CD4-positive, alpha-beta T cell treated with Interleukin-4 for 1 hour (primary cell): ENCODE results near the gene CDHR3.
"Not testable (repeated sequence)": the region's sequence is repeated elsewhere in the genome, so short reads cannot be mapped to it uniquely, and the experiment has no call there.

Source experiments
- DNase-seq, 2 donors: peaks; one replicate each; pipeline ENCODE4 v3.0.0-alpha.2; 2020 to 2022

CDHR3 gene

DNA sequence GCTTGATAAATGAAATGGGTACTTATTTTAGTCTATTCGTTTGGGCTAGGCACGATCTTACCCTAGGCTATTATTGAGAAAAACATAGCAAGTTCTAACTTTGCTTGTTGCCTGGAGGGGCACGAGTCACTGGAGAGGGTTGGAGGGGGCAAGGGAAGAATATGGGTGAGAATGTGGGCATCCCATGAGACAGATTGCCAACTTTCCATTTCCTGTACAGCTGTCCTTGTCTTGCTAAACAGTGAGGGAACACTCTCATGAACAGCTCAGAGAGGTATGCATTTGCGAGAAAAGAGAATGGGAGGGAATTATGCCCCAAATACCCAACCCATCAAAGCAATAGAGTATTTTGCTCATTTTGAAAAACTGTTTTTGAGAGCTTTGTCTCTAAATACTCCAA lies 9.2 kb downstream of the CDHR3 start:
- DNase-seq = no peak

DNA sequence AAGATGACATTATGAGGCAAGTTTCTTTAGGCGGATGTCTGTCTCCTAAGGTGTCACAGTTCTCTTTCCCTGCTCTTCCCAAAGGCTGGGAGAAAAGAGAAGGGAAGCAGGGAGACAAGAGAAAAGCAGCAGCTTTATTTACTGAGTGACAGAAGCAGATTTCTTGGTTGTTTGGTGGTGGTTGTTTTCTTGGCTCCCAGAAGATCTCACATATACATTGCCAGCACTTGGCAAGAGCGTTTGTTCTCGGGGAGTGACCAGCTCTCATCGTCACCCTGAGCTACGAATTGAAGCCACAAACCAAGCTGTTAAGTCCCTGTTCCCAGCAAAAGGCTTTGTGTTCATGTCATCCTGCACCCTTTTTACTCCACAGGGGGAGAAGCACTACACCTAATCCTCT lies 11.4 kb downstream of the CDHR3 start:
- no peak for DNase-seq

DNA sequence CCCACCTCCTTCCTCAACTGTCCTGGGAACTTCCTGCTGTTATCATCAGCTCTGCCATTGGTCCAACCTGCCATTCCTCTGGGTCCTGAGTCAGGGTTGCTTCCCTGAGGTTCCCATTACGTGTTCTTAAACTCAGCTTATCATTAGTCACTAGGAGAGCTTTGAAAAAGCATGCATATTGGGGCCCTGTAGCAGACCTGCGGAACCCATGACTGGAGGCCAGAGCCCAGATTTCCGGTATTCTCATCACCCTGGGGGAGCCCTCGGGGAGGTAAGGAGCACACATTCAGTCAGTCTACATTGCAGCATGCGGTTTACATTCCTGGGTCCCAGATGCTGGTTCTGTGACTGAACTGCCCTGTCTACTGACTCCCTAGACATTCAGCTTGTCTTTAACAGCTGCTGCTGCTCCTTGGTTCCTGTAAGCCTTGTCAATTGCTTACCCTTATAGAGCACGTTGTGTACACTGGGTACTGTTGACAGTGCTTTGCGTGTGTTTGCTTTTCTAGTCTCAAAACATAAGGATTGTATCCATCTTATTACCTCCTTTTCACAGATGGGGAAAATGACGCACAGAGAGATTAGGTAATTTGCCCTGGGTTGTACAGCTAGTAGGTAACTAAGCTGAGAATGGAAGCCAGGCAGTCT lies 12.8 kb downstream of the CDHR3 start:
- no peak for DNase-seq

DNA sequence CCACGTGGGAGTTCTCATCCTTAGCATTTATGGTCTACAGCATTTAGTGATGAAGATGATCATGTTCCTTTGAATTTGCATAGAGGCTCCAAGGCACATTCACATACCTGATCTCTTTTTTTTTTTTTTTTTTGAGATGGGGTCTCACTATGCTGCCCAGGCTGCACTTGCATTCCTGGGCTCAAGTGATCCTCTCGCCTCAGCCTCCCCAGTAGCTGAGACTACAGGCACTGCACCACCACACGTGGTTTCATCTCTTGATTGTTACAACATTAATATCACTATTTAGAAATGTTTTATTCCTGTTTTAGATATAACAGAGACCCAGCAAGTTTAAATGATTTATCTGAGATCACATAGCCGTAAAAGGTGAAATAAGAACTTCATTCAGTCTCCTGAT lies 13.8 kb downstream of the CDHR3 start:
- no peak for DNase-seq

DNA sequence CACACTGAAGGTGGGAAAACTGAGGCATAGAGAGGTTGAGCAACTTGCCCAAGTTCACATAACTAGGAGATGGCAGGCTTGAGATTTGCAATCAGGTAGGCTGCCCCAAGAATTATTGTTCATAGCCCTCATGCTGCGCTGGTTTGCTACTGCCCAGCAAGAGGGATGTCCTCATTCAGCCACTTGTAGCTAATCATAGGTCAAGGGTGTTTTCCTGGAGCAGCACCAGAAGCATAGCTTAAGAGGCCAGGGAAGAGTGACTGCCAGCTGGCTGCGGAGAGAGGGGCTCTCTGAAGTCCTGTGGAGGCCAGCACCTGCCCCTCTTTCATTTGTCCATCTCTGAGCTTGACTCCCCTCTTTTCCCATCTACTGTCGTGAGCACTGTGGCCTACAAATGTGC lies 15.0 kb downstream of the CDHR3 start:
- DNase-seq = no peak

DNA sequence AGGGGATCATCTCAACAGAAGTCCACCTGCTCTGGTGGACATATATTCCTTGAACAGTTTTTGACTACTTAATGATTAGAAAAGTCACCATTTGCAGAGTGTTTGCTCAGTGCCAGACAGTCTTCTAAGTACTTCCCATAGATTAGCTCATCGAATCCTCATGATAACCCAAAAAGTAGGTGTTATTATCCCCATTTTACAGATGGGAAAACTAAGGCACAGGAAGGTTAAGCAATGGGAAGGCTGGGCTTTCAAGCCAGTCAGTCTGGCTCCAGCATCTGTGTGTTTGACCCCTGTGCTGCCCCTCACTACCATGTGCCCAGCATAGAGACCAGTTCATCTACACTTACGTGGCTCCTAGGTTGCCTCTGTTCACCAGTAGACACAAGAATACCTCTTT lies 15.9 kb downstream of the CDHR3 start:
- DNase-seq = no peak

DNA sequence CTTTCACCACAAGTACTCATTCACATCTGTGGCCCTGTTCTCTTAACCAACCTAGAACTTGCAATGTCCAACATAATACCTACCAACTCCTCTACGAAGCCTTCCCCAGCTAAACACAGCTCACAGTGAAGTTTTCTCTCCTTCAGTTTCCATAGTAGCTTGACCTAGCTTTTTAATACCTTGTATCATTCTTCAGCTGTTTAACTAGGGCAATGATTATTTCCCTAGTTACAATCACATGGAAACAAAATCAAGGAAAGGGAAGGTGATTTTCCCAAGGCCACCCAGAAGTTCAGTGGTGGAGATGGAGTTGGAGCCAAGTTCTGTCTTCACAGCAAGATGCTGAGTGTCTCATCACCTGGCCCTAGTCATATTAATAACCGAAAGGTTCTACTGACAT lies 16.3 kb downstream of the CDHR3 start:
- DNase-seq = no peak

DNA sequence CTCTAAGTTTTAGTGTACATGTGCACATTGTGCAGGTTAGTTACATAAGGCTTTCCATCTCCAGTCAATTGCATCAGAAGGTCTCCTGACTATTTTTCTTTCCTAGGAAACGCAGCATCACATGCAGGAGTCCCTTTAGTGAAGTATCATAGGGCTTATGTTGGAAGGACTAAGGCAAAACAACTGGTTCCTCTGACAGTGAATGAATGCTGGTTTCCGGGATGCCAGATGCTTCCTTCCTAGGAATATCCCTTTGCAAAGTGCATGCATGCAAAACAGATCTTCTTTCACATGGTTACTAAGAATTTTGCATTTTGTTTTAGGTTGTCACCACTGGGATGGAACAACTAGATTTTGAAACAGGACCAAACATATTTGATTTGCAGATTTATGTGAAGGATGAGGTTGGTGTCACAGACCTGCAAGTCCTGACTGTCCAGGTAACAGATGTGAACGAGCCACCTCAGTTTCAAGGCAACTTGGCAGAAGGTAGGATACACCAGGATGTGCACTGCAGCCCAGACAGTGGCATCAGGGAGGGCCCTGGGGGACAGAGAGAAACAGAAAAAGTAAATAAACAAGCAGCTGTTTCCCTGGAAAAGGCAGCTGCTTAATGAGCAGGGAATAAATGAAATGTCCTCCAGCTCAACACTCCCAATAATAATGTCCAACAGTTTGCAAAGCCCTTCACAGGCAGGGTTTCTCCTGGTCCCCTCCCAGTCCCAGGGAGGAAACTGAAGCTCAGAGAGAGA lies 17.8 kb downstream of the CDHR3 start:
- no peak for DNase-seq

DNA sequence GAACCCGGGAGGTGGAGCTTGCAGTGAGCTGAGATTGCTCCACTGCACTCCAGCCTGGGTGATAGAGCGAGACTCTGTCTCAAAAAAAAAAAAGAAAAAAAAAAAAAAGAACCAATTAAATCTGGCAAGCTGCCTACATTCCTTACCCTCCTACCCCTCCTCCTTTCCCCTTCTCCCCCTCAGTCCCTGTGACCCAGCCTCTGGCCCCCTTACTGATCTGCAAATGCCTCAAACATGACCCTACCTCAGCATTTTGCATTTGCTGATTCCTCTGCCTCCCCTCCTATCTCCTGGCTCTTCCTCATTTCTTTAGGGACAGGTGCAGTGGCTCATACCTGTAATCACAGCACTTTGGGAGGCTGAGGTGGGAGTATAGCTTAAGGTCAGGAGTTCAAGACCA lies 19.3 kb downstream of the CDHR3 start:
- DNase-seq = no peak

DNA sequence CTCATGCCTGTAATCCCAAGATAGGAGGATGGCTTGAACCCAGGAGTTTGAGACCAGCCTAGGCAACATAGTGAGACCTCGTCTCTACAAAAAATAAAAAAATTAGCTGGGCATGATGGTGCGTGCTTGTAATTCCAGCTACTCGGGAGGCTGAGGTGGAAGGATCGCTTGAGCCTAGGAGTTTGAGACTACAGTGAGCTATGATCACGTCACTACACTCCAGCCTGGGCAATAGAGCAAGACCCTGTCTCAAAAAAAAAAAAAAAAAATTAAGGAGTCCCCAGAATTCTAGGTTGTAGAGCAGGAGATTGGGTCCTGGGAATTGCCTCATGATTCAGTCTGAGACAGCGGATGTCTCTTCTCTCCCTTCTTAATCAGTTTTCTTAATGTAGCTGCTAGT lies 21.7 kb downstream of the CDHR3 start:
- not testable (repeated sequence) for DNase-seq

DNA sequence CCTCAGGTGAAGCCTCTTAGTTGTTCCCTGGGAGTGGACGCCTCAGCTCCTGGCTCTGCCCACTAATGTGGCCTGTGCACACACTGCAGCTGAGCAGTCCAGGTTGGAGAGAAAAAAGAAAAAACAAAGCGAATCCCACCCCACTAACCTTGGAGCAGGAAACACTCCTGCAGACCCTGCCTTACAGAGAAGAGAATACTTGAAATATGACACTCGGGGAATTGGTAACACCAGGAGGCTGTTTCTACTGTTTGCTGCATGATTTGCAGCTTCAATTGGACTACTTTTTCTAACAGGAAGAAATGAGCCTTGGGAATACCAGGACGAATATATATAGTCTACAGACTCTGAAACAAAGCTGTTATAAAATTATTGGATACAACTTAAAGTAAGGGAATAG lies 22.2 kb downstream of the CDHR3 start:
- no peak for DNase-seq

DNA sequence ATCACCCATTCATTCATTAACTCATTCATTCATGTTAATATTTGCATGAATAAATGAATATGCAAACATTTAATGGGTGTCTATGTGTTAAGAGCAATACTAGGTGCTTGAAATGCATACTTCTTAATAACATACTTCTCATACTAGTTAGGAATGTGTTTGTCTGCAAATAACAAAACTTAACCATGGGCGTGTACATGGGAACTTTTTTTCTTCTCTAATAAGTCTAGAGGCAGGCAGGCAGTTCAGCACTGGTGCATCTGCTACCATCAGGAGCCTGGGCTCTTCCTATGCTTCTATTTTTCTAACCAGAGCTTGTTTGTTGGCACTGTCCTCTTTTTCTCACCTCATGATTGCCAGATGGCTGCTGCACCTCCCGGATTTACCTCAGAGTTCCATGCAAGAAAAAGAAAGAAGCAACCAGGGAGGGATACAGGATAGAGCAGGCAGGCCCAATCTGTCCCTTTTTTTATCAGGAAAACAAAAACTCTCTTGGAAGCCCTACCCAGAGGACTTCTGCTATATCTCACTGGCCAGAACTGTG lies 22.7 kb downstream of the CDHR3 start:
- DNase-seq = no peak

DNA sequence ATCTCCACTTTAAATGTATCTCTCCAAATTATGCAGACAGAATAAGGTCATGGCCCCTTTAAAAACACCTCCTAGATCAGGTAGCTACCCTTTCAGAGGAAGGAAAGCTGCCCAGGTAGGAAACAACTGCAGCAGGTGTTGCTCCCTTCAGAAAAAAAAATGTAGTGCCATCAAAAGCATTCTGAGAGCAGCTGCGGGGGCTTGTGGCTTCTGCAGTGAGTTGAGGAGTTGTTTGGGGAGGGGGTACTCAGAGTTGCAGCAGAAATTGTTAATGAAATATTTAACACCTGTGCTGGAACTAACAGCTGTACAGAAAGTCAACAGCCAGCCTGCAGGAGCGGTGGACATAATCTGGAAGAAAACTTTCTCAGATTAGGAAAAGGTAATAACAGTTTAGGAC lies 24.0 kb downstream of the CDHR3 start:
- no peak for DNase-seq

DNA sequence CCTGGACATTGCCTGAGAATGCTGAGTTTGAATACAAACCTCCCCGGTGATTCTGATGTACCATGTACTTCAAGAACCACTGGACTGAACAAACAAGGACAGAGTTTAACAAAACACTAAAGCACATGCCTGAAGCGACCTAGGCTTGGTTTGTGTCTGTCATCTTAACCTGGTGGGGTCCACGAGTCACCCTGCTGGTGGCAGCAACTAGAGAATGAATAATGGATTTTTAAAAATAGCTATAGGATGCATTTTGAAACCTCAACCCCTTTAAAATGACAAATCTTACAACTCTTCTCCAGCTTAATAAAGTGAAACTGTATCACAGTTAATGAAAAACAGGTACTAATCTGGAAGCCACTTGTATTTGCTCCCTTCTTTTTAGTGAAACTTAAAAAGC lies 25.2 kb downstream of the CDHR3 start:
- DNase-seq = no peak

DNA sequence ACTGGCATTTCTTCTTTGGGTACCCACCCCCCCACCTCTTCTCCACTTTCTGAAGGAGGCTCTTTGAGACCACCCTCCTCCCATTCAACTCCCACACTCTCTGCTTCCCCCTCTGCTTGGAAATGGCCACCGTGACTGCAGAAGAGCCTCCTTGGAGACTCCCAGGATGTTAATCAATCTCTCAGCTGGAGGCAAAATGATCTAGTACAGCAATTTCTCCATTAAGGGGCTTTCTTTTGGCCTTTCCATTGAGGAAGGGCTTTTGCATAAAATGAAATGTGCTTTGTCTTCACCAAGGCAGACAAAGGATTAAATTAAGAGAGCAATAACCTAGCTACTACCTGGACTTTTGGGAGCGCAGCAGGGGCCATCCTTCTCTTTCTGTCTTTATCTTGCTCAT lies 26.1 kb downstream of the CDHR3 start:
- DNase-seq = no peak

DNA sequence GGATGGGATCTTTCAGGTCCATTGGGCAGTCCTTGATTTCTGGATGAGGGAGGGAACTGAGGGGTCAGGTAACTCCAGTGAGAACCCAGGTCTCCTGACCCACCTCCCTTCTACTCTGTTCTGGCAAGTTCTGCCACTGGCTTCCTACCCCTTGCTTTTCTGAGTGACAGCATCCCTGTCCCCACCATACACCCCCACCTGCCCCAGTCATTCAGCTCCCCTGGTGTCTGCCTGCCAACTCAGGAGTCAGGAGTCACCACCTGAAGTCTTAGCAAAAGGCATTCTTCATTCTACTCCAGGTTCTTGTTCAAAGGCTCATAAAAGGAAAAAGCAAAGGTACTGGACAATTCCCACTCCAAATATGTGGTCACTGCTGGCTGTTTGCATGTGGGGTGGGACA lies 26.6 kb downstream of the CDHR3 start:
- DNase-seq = no peak

DNA sequence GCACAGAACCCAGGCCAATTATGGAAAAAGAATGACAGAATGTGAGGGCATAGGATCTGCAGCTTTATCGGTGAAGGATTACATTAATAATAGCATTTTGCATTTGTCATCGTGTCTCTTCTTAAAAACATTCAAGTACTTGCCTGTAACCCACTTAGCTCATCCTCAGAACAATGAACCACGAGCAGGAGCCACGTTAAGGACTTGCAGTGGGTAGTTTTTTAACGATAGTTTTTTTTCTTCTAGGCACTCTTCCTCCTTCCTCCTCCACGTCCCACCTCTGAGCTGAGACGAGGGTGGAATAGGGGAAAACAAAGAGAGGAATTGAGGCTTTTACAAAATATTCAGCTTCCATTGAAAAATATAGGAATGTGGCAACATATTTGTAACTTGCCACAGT lies 27.1 kb downstream of the CDHR3 start:
- no peak for DNase-seq

DNA sequence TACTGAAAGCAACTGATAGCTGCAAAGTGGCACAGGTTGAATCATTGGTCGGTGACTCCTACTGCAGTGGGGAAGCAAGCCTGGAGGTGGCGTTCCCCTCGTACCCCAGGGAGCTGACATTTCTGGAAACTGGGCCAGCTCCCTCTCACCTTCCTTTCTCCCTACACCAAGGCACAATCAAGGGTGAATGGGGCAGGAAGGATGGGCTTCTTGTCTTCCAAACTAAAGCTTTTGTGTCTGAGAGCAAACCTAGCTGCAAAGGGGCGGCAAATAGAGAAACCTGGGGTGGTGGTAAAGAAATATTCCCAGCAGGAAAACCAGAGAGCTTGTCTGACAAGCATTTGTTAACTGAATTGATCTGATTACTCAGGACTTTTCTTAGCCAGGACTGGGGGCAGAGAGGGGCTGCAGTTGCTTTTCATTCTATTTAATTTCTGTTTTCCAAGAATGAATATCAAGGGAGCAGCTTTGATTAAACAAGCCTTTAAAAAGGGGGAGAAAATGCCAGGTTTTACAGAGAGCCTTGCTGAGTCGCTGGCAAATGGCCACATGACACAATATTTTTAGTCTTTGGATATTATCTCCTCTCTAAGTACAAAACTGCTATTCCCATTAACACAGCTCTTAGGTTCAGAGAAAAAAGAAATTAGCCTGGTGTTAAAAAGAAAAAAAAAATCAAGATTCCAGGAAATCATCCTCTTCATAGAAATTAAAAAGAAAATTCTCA lies 27.8 kb downstream of the CDHR3 start:
- DNase-seq = no peak

DNA sequence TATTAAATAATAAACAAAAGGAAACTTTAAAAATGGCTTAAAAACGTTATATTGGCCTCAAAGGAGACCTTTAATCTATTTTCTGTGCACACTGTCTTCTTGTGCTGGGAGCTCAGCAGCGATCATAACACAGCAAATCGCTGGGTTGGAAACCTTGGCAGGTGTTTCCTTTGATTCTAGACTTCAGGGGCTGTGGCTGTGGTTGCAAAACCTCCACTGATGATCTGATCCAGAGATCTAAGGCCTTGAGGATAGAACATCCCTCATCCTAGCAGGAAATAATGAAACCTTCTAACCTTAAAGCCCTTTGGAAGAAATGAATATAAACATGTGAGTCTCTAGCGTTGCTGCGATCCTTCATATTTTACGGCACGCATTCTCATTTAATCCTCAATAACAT lies 29.8 kb downstream of the CDHR3 start:
- no peak for DNase-seq

DNA sequence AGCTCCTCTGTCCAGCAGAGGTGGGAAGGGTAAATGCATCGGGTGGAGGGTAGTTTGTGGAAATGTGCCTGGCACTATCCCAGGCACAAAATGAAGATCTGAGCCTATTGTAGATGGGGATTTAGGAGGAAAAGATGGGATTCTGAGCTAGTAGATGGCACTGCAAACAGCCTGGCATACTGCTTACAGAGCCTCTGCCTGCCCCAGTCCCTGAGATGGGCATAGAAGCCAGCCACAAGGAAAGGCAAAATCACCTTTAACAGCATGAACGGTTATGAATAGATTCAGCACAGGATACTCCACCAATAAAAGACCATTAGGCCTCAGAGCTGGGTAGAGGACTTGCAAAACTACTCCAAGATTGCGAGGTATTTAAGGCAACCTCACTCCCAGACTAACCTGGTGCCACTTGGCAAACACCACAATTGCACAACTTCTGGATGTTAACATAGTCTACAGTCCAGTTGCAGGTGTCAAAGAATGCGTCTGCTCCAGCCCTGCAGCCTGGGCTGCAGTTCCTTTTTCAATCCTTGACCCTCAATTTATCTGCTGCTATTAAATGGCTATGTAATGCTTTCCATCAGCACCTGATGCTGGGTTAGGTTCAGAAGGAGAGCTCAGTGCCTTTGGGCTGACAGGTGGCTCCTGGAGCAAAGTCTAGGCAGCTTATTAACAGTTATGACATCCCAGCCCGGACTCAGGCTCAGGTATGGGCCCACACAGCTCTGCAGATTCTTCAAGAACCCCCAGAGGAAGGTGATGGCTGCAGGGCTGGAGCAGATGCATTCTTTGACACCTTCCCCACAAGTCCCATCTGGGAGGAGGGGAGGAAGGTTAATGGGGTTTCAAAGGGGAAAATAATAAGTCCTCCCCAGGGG lies 34.0 kb downstream of the CDHR3 start:
- DNase-seq = no peak

DNA sequence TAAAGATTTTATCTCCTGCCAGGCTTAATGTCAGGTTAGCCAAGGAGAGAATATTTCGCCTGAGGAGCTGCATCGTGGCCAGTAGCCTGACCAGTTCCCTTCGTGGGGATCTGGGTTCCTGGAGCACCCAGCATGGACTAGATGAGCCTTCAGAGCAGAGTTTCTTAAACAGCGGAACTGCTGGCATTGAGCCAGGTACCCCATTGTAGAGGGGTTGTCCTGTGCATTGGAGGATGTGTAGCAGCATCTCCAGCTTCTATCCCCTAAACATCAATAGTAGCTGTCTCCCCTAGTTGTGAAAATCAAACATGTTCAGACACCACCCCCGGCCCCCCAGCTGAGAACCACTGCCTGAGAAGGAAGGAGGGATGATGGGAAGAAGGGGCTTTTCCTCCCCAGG lies 36.2 kb downstream of the CDHR3 start:
- no peak for DNase-seq

DNA sequence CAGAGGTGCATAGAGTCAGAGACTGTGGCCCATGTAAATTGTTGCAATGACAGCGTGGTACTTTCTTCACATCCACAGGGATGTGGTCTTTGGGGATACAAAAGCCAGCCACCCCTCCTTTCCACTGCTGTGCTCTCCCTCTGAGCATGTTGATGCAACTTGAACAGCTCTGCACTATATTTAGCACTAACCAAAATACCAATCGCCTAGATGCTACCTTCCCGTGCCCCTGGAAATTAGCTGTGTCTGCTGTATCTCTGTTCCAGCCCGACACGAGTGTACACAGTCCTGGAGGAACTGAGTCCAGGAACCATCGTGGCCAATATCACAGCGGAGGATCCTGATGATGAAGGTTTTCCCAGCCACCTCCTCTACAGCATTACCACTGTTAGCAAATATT lies 38.1 kb downstream of the CDHR3 start:
- DNase-seq = no peak

DNA sequence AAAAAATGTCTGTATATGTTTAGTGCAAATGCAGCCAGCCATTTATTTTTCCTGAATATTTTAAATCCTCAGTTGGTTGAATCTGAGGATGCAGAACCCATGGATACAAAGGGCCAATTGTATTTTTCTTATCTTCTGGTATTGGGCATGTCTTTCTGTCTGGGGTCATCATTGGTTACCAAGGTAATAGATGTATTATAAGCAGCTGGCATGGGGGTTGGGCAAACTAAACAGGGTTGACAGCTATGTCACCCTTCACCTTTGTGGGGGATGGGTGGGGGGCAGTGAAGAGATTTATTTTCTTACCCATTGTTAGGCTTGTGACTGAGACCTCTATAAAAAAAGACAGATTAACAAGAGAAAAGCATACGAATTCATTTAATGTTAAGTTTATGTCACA lies 38.8 kb downstream of the CDHR3 start:
- no peak for DNase-seq
